ENCODE data around the gene GALNT5.
"Not testable (repeated sequence)": the region's sequence is repeated elsewhere in the genome, so short reads cannot be mapped to it uniquely, and the experiment has no call there.

GALNT5 gene

DNA sequence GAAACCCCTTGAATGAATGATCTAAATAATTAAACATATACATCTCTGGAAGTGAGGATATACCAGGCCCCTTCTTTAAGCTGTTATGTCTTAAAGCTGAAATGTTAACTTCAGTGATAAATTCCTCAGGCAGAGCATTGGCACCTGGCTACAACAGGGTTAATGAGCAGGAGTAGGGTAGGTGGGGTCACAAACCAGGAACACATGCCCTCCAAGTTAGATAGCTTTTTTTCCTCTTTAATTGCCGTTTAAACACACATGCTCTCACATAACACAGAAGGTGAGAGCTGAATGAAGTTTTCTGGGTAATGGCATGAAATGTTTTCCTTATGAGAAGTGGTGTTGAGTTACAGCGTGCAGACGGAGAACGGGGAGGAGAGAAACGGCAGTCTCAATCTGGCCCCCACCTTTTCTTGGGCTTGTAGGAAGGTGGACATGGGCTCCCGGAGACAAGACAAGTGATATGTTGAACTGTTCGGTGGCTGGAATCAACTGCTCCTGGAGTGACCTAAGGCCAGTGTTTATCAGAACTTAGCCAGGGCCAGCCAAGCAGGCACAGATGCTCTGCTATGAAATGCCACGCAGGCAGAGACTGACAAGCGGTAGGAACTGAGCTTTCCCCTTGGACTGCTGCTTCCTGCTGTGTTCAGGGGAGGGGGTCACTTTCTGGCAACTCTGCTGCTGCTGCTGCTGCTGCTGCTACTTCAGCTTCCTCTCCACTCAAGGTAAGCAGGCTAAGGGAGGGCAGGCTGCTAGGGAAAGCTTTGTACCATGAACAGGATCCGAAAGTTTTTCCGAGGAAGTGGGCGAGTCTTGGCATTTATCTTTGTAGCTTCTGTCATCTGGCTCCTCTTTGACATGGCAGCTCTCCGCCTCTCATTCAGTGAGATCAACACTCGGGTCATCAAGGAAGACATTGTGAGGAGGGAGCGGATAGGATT, at the start of gene GALNT5:
TSS of gene GALNT5 (plus strand) at position 394 of the 941 bp plus-strand sequence. CDS start at position 772, 378 bp downstream.
- no peak for DNase-seq

- DNase-seq = no peak
Observed at GRCh38 chr2:157216286-157216965, 41.1 kb upstream of the GALNT5 start.

- DNase-seq = no peak
Observed at GRCh38 chr2:157217409-157217808, 40.1 kb upstream of the GALNT5 start.

- DNase-seq = no peak
Observed at GRCh38 chr2:157218911-157219310, 38.6 kb upstream of the GALNT5 start.

- DNase-seq = no peak
Observed at GRCh38 chr2:157220502-157220901, 37.0 kb upstream of the GALNT5 start.

DNA sequence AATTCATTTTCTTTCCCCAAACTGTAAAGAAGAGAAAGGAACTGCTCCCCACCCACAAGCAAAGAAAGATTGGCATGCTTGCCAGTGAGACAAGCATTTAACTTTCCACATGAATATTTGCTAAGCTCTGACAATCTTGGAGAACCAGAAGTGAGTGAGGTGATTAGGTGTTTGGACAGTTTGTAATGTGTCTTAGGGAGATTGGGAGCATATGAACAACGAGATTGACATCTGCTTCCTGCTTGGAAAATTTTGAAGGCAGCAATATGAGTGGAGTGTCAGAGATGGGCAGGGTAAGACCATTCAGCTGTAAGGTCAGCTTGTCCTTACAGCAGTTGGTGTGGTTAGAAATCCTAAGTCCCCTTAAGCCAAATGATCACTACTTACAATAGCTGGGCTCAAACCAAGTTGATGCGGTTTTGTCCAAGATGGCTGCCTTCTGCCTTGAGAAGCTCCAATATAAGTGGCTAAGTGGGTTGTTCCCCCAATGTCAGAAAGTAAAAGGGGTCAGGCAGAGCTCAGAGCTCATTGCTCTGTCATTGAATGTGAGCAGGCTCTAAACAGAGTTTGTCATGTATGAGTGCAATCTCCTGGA, 36.0 kb upstream of the GALNT5 start:
- DNase-seq = no peak

GRCh38 chr2:157223624-157224205, 33.8 kb upstream of the GALNT5 start:
- no peak for DNase-seq

DNA sequence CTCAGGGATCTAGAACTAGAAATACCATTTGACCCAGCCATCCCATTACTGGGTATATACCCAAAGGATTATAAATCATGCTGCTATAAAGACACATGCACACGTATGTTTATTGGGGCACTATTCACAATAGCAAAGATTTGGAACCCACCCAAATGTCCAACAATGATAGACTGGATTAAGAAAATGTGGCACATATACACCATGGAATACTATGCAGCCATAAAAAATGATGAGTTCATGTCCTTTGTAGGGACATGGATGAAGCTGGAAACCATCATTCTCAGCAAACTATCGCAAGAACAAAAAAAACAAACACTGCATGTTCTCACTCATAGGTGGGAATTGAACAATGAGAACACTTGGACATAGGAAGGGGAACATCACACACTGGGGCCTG, 33.1 kb upstream of the GALNT5 start:
- DNase-seq = not testable (repeated sequence)

DNA sequence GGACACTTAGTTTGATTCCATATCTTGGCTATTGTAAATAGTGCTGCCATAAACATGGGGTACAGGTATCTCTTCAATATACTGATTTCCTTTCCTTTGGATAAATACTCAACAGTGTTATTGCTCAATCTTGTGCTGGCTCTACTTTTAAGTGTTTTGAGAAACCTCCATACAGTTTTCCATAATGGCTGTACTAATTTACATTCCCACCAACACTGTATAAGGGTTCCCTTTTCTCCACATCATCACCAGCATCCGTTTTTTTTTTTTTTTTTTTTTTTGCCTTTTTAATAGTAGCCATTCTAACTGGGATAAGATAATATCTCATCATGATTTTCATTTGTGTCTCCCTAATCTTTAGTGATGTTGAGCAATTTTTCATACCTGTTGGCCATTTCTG, 29.9 kb upstream of the GALNT5 start:
- no peak for DNase-seq

- no peak for DNase-seq
Observed at GRCh38 chr2:157228946-157229345, 28.6 kb upstream of the GALNT5 start.

- DNase-seq = no peak
Observed at GRCh38 chr2:157229572-157229971, 27.9 kb upstream of the GALNT5 start.

DNA sequence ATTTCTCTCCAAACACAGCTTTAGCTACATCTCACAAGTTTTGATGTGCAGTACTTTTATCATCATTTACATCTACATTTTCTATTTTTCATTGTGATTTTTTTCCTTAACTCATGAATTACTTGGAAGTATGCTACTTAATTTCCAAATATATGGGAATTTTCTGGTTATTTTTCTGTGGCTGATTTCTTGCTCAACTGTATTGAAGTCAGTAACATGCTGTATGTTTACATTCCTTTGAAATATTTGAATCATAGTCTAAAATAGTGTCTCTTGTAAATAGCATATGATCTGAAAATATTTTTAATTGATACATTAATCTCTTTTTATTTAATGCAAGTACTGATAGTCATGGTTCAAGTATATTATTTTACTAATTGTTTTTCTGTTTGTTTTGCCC, 26.0 kb upstream of the GALNT5 start:
- no peak for DNase-seq

DNA sequence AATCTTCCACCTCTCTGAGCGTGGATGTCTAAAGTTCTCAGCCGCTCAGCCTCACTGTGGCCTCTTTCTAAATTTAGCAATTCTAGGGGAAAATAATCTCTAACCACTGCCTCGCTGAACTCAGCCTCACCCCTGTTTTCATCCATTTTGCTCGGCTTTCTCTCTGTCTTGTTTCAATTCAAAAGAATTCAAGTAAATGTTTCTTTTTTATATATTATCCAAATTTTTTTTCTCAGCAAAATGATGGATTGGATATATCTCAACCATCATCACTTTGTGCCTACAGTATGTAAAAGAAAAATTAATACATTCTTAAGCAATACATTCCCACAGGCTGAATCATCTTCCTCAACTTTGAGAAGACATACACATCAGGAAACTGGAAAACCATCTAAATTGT, 24.0 kb upstream of the GALNT5 start:
- no peak for DNase-seq

DNA sequence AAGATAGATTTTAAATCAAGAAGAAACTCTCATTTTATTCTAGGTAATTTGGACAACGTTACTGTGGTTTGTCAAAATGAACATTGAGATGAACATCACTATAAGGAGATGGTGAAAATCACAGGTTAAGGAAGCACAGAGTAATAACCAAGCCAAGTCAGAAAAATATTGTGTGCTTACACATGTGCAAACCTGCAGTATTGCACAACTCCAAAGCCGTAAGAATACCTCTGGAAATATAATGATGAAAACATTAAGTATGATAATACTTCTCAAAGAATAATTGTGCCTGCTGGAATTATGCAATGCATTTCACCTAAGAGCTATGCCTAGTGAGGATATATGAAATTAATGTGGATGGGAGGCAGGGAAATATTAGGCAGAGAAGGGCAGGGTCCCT, 21.1 kb upstream of the GALNT5 start:
- no peak for DNase-seq

- no peak for DNase-seq
Observed at GRCh38 chr2:157238296-157238695, 19.2 kb upstream of the GALNT5 start.

DNA sequence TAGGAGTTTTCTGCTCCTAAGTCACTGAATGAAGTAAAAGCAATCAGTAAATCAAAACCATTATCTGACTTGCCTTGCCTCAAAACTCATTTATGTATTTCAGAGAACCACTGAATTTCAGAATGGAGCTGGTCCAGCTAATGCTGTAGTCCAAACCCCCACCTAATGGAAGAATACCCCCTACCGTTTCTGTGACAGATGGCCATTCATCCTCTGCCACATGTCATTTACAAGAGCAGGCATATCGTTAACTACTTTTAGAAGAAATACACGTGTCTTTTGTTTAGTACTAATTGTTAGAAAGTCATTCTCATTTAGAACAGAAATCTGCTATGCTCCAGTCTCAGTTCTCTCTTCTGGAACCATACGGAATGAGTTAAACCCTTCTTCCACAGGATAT, 12.8 kb upstream of the GALNT5 start:
- DNase-seq = no peak

DNA sequence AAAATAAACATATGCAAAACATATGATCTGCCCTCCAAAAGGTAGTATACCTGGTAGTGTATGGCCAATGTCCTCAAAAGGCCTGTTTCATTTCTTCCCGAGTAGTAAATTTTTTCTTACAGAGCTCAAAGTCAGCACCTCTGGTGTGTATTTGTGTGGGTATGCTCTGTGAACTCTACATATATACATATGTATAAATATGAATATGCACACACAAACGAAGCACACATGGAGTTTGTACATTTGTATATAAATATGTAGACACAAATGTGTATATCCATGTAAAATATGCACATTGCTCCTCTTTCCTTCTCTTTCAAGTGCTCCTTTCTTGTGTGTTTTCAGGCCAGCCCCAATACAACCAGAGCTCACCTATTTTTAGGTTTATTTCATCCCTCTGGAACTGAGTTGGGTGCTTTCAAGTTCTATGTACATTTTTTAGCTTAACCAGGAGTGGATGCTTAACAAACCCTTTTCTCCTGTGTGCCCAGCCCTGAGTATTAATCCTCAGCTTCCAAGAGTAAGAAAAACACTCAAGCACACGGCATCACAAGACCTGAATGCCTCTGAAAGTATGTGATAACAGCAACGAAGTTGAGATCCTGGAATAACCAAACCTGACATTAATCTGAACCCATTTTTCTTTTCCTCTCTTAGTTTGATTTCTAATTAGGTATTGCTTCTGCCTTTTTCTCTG, 12.2 kb upstream of the GALNT5 start:
- no peak for DNase-seq

GRCh38 chr2:157245846-157246764, 11.4 kb upstream of the GALNT5 start:
- no peak for DNase-seq

- no peak for DNase-seq
Observed at GRCh38 chr2:157246765-157247407, 10.6 kb upstream of the GALNT5 start.

DNA sequence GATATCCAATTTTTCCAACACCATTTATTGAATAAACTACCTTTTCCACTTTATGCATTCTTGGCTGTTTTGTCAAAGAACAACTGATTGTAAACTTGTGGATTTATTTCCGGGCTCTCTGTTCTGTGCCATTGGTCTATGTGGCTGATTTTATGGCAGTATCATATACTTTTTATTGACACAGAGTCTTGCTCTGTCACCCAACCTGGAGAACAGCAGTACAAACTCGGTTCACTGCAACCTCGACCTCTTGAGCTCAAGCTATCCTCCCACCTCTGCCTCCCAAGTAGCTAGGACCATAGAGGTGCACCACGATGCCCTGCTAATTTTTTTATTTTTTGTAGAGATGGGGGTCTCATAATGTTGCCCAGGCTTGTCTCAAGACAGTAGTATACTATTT, 6.7 kb upstream of the GALNT5 start:
- no peak for DNase-seq

GRCh38 chr2:157251932-157252331, 5.6 kb upstream of the GALNT5 start:
- no peak for DNase-seq

All from SW 1271 (cell line).